IPS DF 19.7 (cell line): ENCODE data around the gene SMARCC2.

Experiments
- DNase-seq: peaks from one replicate; pipeline ENCODE4 v3.0.0-alpha.2; 2013; ENCODE audit warnings: low read depth, low spot score

SMARCC2 gene

DNA sequence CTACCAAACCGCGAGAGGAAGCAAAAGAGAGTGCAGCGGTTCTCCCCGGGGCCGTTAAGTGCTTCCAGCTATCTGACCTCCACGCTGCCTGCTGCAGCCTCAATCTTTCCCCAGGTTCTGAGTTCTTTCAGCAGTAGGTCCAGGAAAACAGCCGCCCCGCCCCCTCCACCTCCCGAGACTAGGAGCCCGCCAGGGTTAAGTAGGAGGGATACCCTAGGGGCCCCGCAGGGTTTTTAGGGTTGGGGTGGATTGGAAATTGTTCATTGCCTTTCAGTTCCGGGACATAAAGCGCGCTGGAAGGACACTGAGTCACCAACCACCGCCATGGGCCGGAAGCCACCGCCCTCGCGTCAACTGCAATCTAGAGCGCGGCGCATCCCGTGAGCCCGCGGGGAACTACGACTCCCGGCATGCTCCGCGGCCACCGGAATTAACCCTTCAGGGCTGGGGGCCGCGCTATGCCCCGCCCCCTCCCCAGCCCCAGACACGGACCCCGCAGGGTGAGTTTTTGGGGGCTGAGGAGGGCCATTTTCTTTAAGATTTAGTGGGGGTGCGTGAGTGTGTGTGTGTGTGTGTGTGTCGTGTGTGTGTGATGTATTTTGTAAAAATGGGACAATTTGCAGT lies 37.0 kb downstream of the SMARCC2 start, which contains the start of gene MYL6B:
Gene MYL6B, plus strand, starts transcription at position 456 of the 624 bp plus-strand sequence. CDS start 1,332 bp downstream, outside the sequence.
- DNase-seq: peak; percentile 65

- DNase-seq: no peak
These were observed 37.6 kb downstream of the SMARCC2 start for GRCh38 chr12:56151672-56152131.

- no peak for DNase-seq
These were observed 38.7 kb downstream of the SMARCC2 start for GRCh38 chr12:56150563-56150962.

DNA sequence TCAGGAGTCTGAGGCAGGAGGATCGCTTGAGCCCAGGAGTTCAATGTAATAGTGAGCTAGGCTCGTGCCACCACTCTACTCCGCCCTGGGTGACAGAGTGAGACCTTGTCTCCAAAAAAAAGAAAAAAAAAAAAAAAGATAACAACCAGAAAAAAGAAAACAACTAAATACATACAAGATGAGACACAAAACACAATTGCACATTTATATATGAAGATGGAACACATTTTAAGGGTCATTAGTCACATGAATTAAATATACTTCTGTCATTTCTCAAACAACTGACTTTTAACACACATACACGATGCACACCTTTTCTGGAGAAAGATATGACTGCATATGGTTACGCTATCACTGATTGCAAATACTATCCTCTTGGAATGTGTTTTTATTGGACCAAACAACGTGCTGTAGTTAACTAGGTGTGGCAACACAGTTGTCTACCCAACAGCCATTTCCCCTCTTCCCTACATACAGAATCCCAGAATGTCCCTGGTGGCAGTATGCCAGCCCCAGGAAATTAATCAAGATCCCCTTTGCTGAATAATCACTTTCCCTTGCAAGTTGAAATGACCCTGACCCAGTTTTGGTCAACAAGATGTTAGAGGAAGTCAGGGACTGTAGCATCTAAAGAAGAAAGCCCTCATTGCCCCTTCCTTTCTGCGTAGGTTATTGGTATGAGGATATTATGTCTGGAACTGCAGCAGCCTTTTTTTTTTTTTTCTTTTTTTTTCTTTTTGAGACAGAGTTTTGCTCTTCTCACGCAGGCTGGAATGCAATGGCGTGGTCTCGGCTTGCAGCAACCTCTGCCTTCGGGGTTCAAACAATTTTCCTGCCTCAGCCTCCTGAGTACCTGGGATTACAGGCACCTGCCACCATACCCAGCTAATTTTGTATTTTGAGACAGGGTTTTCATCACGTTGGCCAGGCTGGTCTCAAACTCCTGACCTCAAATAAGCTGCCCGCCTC lies 42.5 kb downstream of the SMARCC2 start:
- DNase-seq: no peak

DNA sequence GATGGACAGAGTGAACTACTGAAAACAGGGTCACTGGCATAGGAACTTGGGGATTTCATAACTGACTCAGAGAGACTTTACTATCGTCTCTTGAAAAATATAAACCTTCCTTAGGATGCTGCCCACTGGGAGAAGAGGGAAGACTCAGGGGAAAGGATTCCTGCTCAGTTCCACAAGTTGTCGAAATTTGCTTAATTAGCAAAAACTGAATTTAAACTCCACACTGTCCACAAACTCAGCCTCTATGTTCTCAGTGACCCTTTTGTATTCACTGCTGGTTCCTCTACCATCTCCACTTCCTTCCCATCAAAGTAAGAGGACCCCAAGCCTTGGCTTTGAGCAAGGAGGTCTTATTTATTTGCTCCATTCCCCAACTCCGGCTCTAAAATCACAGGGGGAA lies 44.1 kb downstream of the SMARCC2 start:
- no peak for DNase-seq

- no peak for DNase-seq
These were observed 45.4 kb downstream of the SMARCC2 start for GRCh38 chr12:56143870-56144269.

- no peak for DNase-seq
These were observed 46.1 kb downstream of the SMARCC2 start for GRCh38 chr12:56143217-56143616.

DNA sequence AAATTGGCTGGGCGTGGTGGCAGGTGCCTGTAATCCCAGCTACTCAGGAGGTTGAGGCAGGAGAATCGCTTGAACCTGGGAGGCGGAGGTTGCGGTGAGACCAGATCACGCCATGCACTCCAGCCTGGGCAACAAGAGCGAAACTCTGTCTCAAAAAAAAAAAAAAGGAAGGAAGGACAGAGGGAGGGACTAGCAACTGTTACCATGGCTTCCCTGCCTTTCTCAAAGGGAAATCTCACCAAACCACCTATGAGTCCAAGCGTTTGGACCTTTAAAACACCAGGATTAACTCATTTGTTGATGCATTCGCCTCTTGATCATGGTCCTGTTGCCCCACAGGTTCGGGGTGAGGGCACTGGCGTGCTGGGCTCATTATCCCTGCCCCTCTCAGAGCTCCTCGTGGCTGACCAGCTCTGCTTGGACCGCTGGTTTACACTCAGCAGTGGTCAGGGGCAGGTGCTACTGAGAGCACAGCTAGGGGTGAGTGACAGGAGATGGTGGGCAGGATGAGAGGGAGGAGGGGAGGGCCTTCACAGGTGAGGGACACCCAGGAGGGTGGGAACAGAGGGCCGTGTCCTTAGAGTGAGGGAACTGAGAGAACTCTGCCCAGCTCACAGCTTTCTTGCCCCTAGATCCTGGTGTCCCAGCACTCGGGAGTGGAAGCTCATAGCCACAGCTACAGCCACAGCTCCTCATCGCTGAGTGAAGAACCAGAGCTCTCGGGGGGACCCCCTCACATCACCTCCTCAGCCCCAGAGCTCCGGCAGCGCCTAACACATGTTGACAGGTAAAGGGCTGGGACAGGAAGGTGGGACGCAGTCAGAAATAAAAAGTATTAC lies 47.1 kb downstream of the SMARCC2 start:
- no peak for DNase-seq

DNA sequence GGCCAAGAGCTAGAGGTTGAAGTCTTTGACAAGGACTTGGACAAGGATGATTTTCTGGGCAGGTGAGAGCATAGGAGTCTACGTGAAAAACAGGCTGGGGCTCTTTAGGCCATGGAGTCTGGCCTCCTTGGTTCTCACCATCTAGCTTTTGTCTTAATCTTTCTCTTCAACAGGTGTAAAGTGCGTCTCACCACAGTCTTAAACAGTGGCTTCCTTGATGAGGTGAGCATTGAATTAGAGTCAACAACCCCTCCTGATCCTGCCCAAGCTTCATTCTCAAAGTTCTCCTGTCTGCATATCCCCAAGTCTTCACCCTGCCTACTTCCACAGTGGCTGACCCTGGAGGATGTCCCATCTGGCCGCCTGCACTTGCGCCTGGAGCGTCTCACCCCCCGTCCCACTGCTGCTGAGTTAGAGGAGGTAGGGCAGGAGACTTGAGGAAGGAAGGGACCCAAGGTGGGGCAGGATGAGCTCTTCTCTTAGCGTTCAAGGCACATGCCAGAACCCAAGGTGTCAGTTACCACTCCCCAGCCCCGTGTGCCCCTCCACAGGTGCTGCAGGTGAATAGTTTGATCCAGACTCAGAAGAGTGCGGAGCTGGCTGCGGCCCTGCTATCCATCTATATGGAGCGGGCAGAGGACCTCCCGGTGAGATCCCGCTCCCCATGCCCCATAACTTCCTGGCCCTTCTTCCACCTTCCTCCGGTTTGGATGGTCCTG lies 51.3 kb downstream of the SMARCC2 start:
- no peak for DNase-seq

- DNase-seq: no peak
These were observed 54.4 kb downstream of the SMARCC2 start for GRCh38 chr12:56134897-56135296.

DNA sequence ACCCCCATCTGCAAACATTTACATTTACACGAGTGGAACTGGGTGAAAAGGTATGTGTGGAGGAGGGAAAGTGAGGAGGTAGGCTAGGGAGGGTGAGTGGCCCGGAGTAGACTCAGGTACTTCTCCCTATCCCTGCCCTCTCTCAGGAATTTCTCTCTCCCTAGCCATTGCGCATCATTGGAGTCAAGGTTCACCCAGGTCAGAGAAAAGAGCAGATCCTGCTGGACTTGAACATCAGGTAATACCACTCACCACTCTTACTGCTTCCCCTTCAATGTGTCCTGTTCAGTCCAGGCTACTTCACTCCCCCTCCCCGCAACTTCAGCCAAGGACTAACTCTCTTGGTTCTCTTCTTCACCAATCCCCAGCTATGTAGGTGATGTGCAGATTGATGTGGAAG lies 58.4 kb downstream of the SMARCC2 start:
- DNase-seq: no peak

- no peak for DNase-seq
These were observed 59.3 kb downstream of the SMARCC2 start for GRCh38 chr12:56129942-56130495.

DNA sequence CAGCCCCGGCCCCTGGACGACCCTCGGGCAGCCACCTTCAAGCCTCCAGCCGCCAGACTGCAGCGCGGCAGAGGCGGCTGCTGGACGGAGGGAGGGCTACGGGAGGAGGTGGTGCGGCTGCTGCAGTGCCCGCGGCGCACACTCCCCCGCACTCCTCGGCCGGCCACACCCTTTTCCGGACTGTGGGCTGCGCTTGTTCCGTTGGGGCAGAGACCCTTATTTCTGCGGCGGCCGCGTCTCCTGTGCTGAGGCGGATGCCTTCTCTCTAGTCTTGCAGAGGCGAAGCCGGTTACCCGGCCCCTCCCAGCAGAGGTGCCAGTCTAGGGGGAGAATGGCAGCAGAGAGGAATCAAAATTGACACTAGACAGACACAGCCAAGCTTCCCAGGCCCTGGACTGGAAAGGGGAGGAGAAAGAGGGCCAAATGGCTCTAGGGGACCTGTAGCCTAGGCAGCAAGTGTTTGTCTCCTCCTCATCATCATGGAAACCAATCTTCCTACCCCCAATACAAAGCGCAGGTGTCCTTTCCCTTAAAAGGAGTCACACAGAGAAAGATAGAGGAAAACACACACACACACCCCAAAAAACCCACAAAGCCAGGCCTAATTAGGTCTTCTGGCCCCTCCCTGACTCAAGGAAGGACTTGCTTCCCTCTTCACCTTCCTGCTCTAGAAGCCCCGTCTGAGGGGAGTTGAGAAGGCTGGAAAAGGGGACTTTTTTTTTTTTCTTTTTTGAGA lies 59.9 kb downstream of the SMARCC2 start:
- no peak for DNase-seq

GRCh38 chr12:56128670-56129205 lies 60.5 kb downstream of the SMARCC2 start:
- no peak for DNase-seq

- peak; percentile 99 for DNase-seq
These were observed 61.2 kb downstream of the SMARCC2 start, which contains the start of gene ESYT1 for GRCh38 chr12:56127888-56128669. Gene ESYT1 (plus strand): TSS chr12:56128267. CDS start chr12:56128320, 53 bp downstream.

DNA sequence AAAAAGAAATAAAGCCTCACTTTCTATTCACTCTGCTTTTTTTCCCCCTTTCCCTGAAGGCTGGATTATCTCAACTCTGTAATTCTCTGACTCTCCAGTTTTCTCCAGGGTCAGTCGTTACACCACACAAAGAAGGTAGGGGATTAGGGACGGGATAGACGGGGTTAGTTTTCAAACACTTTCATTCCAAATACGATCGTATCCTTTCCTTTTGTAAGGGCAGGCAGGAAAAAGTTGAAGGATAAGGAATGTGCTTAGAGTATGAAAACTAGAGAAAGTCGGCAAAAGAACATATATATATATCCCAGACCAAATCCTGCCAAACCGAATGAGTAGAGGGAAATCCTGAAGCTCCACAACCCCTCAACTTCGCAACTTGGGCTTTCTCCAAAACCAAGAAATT lies 61.8 kb downstream of the SMARCC2 start:
- no peak for DNase-seq

GRCh38 chr12:56126732-56127239 lies 62.5 kb downstream of the SMARCC2 start:
- no peak for DNase-seq

DNA sequence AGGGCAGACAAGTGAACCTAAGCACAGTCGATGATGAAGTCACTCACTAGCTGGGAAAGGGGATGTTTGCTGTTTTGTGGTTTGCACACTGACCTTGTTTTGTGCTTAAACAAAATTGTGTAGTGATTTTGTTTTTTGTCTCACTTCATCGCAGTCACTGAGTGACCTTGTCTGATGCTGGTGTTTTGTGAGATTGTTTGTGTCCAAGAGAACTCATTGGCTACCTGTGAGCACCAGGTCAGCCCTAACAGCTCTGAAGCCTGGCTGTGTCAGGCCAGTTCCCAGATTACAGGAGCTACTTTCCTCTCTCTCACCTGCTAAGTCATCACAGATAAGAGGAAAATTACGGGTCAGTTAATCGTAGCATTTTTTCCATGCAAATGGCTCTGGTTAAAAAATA lies 65.2 kb downstream of the SMARCC2 start:
- no peak for DNase-seq

DNA sequence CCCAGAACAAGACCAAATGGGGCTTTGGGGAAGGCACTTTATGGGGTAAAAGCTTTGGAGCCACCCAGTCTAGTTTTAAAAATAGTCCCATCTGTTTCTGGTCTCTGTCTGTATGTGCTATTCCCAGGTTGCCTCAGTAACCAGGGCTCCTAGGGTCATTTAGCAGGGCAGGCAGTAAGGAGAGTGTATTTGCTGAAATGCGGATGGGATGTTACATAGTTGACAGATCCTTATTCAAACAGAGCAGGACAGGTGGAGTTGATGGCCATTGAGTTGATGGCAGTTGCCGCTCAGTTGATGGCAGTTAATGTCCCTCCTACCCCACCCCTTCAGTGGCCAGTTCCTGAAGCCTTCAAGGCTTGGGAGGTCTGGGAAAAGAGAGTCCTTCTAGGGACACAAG lies 66.6 kb downstream of the SMARCC2 start:
- DNase-seq: no peak
